ENCODE data around the gene BARHL1. TPM values are rescaled to one million over a fixed set of nuclear protein-coding genes. Genes with fewer than 3 reads are reported as not detected.
"Not testable (repeated sequence)": the region's sequence is repeated elsewhere in the genome, so short reads cannot be mapped to it uniquely, and the experiment has no call there.

Gene BARHL1
- total RNA-seq, 1 donor from 2014 or later: not detected

GRCh38 chr9:132556235-132556634 is 26.2 kb upstream of the BARHL1 start:
- no peak for DNase-seq (ENCODE audit: low read depth in 2 of 2)

GRCh38 chr9:132556714-132557113 is 25.7 kb upstream of the BARHL1 start:
- DNase-seq (ENCODE audit: low read depth in 2 of 2): no peak

- no peak for DNase-seq (ENCODE audit: low read depth in 2 of 2)
These were observed 25.2 kb upstream of the BARHL1 start for GRCh38 chr9:132557159-132557558.

GRCh38 chr9:132559711-132560110 is 22.7 kb upstream of the BARHL1 start:
- DNase-seq (ENCODE audit: low read depth in 2 of 2): no peak

GRCh38 chr9:132560616-132561202 is 21.7 kb upstream of the BARHL1 start:
- DNase-seq (ENCODE audit: low read depth in 2 of 2): peak in 1 of 2 donors; percentile 50

GRCh38 chr9:132562306-132562573 is 20.2 kb upstream of the BARHL1 start:
- peak; percentile 26 to 64 for DNase-seq (ENCODE audit: low read depth in 2 of 2)

- no peak for DNase-seq (ENCODE audit: low read depth in 2 of 2)
These were observed 17.9 kb upstream of the BARHL1 start for GRCh38 chr9:132564526-132564925.

- DNase-seq (ENCODE audit: low read depth in 2 of 2): not testable (repeated sequence)
These were observed 13.6 kb upstream of the BARHL1 start for GRCh38 chr9:132568787-132569186.

- DNase-seq (ENCODE audit: low read depth in 2 of 2): no peak
These were observed 10.4 kb upstream of the BARHL1 start for GRCh38 chr9:132571806-132572600.

GRCh38 chr9:132572921-132573320 is 9.5 kb upstream of the BARHL1 start:
- no peak for DNase-seq (ENCODE audit: low read depth in 2 of 2)

GRCh38 chr9:132575005-132575609 is 7.3 kb upstream of the BARHL1 start:
- DNase-seq (ENCODE audit: low read depth in 2 of 2): peak; percentile 74 to 86

GRCh38 chr9:132575811-132576210 is 6.6 kb upstream of the BARHL1 start:
- DNase-seq (ENCODE audit: low read depth in 2 of 2): no peak

GRCh38 chr9:132577119-132577518 is 5.3 kb upstream of the BARHL1 start:
- DNase-seq (ENCODE audit: low read depth in 2 of 2): no peak

- no peak for DNase-seq (ENCODE audit: low read depth in 2 of 2)
These were observed 4.0 kb upstream of the BARHL1 start for GRCh38 chr9:132578367-132578932.

- no peak for DNase-seq (ENCODE audit: low read depth in 2 of 2)
These were observed 3.0 kb upstream of the BARHL1 start for GRCh38 chr9:132579427-132579798.

- DNase-seq (ENCODE audit: low read depth in 2 of 2): no peak
These were observed 579 bp downstream of the BARHL1 start for GRCh38 chr9:132582786-132583583.

GRCh38 chr9:132583584-132584304 is 1.3 kb downstream of the BARHL1 start:
- no peak for DNase-seq (ENCODE audit: low read depth in 2 of 2)

GRCh38 chr9:132584601-132585560 is 2.5 kb downstream of the BARHL1 start:
- DNase-seq (ENCODE audit: low read depth in 2 of 2): peak in 1 of 2 donors; percentile 14

GRCh38 chr9:132585954-132586829 is 3.8 kb downstream of the BARHL1 start:
- DNase-seq (ENCODE audit: low read depth in 2 of 2): no peak
